ENCODE measurements around the gene PNMA8B. TPM values are rescaled to one million over a fixed set of nuclear protein-coding genes. Genes with fewer than 3 reads are reported as not detected.
A peak's percentile ranks its signal among the peaks of the same experiment; 100 is the strongest.

The PNMA8B gene
- total RNA-seq, 2 donors from 2014 or later: 0.96 to 3.1 TPM

GRCh38 chr19:46521241-46521868, 25.7 kb upstream of the PNMA8B start:
- TF ChIP-seq, protein P1, sequence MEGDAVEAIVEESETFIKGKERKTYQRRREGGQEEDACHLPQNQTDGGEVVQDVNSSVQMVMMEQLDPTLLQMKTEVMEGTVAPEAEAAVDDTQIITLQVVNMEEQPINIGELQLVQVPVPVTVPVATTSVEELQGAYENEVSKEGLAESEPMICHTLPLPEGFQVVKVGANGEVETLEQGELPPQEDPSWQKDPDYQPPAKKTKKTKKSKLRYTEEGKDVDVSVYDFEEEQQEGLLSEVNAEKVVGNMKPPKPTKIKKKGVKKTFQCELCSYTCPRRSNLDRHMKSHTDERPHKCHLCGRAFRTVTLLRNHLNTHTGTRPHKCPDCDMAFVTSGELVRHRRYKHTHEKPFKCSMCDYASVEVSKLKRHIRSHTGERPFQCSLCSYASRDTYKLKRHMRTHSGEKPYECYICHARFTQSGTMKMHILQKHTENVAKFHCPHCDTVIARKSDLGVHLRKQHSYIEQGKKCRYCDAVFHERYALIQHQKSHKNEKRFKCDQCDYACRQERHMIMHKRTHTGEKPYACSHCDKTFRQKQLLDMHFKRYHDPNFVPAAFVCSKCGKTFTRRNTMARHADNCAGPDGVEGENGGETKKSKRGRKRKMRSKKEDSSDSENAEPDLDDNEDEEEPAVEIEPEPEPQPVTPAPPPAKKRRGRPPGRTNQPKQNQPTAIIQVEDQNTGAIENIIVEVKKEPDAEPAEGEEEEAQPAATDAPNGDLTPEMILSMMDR (IDR thresholded peaks at IDR 0.05): no peak
- TF ChIP-seq POLR2AphosphoS5 (IDR thresholded peaks at IDR 0.05) (no peak), POLR2A (IDR thresholded peaks at IDR 0.05) (no peak)
- no peaks in the 10 kb centered on the region for H3K27me3 ChIP-seq (replicated peaks; ENCODE audit: insufficient read depth)
- intact Hi-C loops (cut with DNase I): no loop called here
- H3K4me1 ChIP-seq (replicated peaks): no peaks in the 10 kb centered on the region
- no peak overlapping the region for H3K27ac ChIP-seq
- no peaks in the 10 kb centered on the region for H3K9me3 ChIP-seq
- H3K36me3 ChIP-seq: no peaks in the 10 kb centered on the region
- H3K4me3 ChIP-seq: no peak overlapping the region
- no peak for DNase-seq (ENCODE audit: low spot score)
- WGBS: 93% methylated on average over 14 of the region's 14 CpGs

DNA sequence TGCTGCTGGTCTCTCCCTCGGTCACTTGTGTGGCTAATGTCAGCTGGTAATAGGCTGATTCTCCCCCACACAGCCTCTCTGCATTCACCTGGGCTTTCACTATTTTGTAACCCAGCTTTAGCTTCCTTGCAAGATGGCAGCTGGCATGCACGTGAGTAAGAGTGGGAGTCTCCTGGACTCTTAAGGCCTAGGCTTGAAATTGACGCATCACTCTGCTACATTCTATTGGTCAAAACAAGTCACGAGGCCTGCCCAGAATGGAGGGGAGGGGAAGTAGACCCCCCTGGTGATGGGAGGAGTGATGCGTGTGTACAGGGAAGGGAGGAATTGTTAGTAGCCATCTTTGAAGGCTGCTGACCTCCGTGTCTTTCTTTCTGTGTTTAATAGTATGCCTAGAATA, 24.9 kb upstream of the PNMA8B start:
- no peak for DNase-seq (ENCODE audit: low spot score)
- H3K4me1 ChIP-seq (replicated peaks): no peaks in the 10 kb centered on the region

DNA sequence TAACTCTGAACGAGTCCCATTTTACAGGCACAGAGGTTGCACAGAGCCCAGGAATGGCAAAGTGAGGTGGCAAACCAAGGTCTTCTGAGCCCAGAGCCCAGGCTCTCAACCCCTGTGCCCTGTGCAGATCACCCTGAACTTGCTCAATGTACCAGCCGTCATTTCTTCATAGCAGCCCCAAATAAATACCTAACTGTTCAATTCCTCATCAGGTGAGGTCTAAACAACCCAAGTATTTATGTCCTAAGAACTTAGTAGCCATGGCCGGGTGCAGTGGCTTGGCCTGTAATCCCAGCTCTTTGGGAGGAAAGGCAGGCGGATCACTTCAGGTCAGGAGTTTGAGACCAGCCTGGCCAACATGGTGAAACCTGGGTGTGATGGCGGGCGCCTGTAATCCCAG, 21.8 kb upstream of the PNMA8B start:
- H3K9me3 ChIP-seq: no peaks in the 10 kb centered on the region
- H3K27ac ChIP-seq: no peak overlapping the region
- TF ChIP-seq, protein P1 (IDR thresholded peaks at IDR 0.05): no peak
- TF ChIP-seq POLR2A (IDR thresholded peaks at IDR 0.05) (no peak), POLR2AphosphoS5 (IDR thresholded peaks at IDR 0.05) (peak; percentile 30)
- 70% methylated on average over 6 of the region's 6 CpGs for WGBS
- H3K27me3 ChIP-seq (replicated peaks; ENCODE audit: insufficient read depth): no peaks in the 10 kb centered on the region
- no peak for DNase-seq (ENCODE audit: low spot score)
- H3K4me3 ChIP-seq: no peak overlapping the region
- intact Hi-C loops (cut with DNase I): no loop called here
- H3K4me1 ChIP-seq (replicated peaks): no peaks in the 10 kb centered on the region
- no peaks in the 10 kb centered on the region for H3K36me3 ChIP-seq

More for the DNA sequence above, 24.9 kb upstream of the PNMA8B start:
- Histone ChIP-seq H3K4me3 (no peak overlapping the region), H3K27me3 (replicated peaks; ENCODE audit: insufficient read depth) (no peaks in the 10 kb centered on the region), H3K27ac (no peak overlapping the region), H3K9me3 (no peaks in the 10 kb centered on the region), H3K36me3 (no peaks in the 10 kb centered on the region)
- 94% methylated on average over 6 of the region's 6 CpGs for WGBS
- no peak for TF ChIP-seq POLR2A (IDR thresholded peaks at IDR 0.05)
- TF ChIP-seq, protein P1 (IDR thresholded peaks at IDR 0.05): no peak
- TF ChIP-seq POLR2AphosphoS5 (IDR thresholded peaks at IDR 0.05): no peak
- intact Hi-C loops (cut with DNase I): no loop called here

GRCh38 chr19:46515879-46516350, 20.2 kb upstream of the PNMA8B start:
- Histone ChIP-seq H3K27me3 (replicated peaks; ENCODE audit: insufficient read depth) (no peaks in the 10 kb centered on the region), H3K9me3 (no peaks in the 10 kb centered on the region), H3K4me3 (no peak overlapping the region), H3K4me1 (replicated peaks) (no peaks in the 10 kb centered on the region), H3K27ac (no peak overlapping the region), H3K36me3 (no peaks in the 10 kb centered on the region)
- intact Hi-C loops (cut with DNase I): no loop called here
- no peak for DNase-seq (ENCODE audit: low spot score)
- TF ChIP-seq POLR2AphosphoS5 (IDR thresholded peaks at IDR 0.05): no peak
- TF ChIP-seq POLR2A (IDR thresholded peaks at IDR 0.05): no peak
- TF ChIP-seq, protein P1 (IDR thresholded peaks at IDR 0.05): peak in 3 of 4 experiments; percentile 44 to 52 (median 49)
- WGBS: 21% methylated on average over 6 of the region's 6 CpGs

GRCh38 chr19:46515290-46515609, 19.6 kb upstream of the PNMA8B start:
- TF ChIP-seq, protein P1 (IDR thresholded peaks at IDR 0.05): no peak
- TF ChIP-seq POLR2AphosphoS5 (IDR thresholded peaks at IDR 0.05) (no peak), POLR2A (IDR thresholded peaks at IDR 0.05) (no peak)
- Histone ChIP-seq H3K27ac (no peak overlapping the region), H3K36me3 (no peaks in the 10 kb centered on the region), H3K27me3 (replicated peaks; ENCODE audit: insufficient read depth) (no peaks in the 10 kb centered on the region), H3K4me1 (replicated peaks) (no peaks in the 10 kb centered on the region), H3K9me3 (no peaks in the 10 kb centered on the region), H3K4me3 (no peak overlapping the region)
- intact Hi-C loops (cut with DNase I): no loop called here
- WGBS: 79% methylated on average over 3 of the region's 3 CpGs
- DNase-seq (ENCODE audit: low spot score): no peak
